ENCODE measurements around the gene ZDHHC4. TPM values are rescaled to one million over a fixed set of nuclear protein-coding genes. Genes with fewer than 3 reads are reported as not detected.

The ZDHHC4 gene
- total and polyA plus RNA-seq, 10 of the 15 experiments (the other 5 are each of a cell fraction or from before 2014, with no cell fraction given), result 30.6 to 74.3 (median 35.8) TPM

DNA sequence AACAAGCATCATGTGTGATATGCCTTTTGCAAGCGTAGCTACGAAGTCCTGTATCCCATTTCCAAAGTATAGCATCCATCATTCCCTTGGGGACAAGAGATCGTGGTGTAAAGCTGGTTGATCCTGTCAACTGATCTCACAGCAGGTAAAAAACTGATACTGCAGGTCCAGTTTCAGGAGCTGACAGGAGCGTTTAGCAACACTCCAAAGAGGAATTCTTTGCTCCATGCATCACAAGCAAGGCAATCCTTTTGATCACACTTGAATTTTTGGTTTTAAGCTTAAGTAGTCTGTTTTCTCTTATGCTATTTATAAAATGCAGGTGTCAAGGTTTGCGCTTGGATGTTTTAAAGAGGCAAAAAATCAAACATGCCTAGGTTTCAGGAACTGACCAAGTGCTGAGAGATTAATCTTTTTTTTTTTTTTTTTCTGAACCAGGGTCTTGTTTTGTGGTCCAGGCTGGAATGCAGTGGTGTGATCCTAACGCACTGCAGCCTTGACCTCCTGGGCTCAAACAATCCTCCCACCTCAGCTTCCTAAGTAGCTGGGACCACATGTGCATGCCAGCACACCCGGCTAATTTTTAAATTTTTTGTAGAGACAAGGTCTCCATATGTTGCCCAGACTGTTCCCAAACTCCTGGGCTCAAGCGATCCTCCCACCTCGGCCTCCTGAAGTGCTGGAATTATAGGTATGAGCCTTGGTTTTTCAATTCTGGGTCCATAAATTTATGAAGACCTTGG lies 1.8 kb upstream of the ZDHHC4 start:
- ChIA-PET SMC1A (ENCODE audit: uncharacterized antibody, unreplicated experiment) (interaction anchor here (0.6 to 4.5 kb wide), 6 partner anchors 16 to 66 kb away, joined by 3 to 15 read pairs (median 4); no protein-coding TSS in a partner anchor), POLR2A (interaction anchor here (1.2 kb wide), 2 partner anchors 150 to 676 kb away, joined by 3 to 4 read pairs; no protein-coding TSS in a partner anchor), RAD21 (ENCODE audit: unreplicated experiment) (interaction anchor here (3.6 kb wide), 1 partner anchor 60 kb away, joined by 16 read pairs; no protein-coding TSS in a partner anchor), CTCF (interaction anchor here (0.7 to 5.1 kb wide), 10 partner anchors 16 to 746 kb away, joined by 3 to 38 read pairs (median 4); partner anchors contain the start of gene INTS15)
- FAIRE-seq (no peak), DNase-seq (ENCODE audit: low read depth, low spot score) (no peak), ATAC-seq (no peak)
- Histone ChIP-seq H3K79me2 (ENCODE audit: control insufficient read depth, insufficient read depth, low read length) (peaks cover 7% of the 10 kb centered on the region), H3K4me3 (no peak overlapping the region), H3K4me1 (ENCODE audit: control insufficient read depth, insufficient read depth, low read length) (peaks cover 15% of the 10 kb centered on the region), H4K20me1 (ENCODE audit: control insufficient read depth, insufficient read depth) (no peaks in the 10 kb centered on the region), H3K27ac (ENCODE audit: control insufficient read depth, insufficient read depth) (no peak overlapping the region), H3K9me3 (replicated peaks; ENCODE audit: control insufficient read depth, insufficient read depth, low read length) (no peaks in the 10 kb centered on the region), H2AFZ (ENCODE audit: control insufficient read depth, low read depth, low read length) (no peak overlapping the region), H3K9ac (ENCODE audit: control insufficient read depth, insufficient read depth, low read length) (no peak overlapping the region), H3K36me3 (ENCODE audit: control insufficient read depth in 2 of 2, insufficient read depth in 2 of 2, low read length in 1 of 2) (0 out of 4 replicates have a peak, but pooled peaks cover 0 to 2% of the 10 kb centered on the region in 2 experiments), H3K4me2 (ENCODE audit: control insufficient read depth, insufficient read depth) (no peak overlapping the region), H3K27me3 (replicated peaks in 1 of 2; ENCODE audit: control insufficient read depth in 2 of 2, insufficient read depth in 2 of 2, low read length in 1 of 2) (no peaks in the 10 kb centered on the region)
- TF ChIP-seq ZNF217 (IDR thresholded peaks at IDR 0.05) (no peak), ZNF384 (IDR thresholded peaks at IDR 0.05; ENCODE audit: borderline replicate concordance, low read depth, low read length) (no peak), RFX5 (IDR thresholded peaks at IDR 0.05; ENCODE audit: low read depth, low read length) (no peak), TCF12 (IDR thresholded peaks at IDR 0.05; ENCODE audit: low read depth, low read length) (no peak), JUNB (IDR thresholded peaks at IDR 0.05) (no peak), CHD2 (IDR thresholded peaks at IDR 0.05; ENCODE audit: borderline replicate concordance, low read depth, low read length) (no peak), MYB (IDR thresholded peaks at IDR 0.05; ENCODE audit: borderline replicate concordance, low read depth, low read length) (no peak), ATF7 (IDR thresholded peaks at IDR 0.05; ENCODE audit: low read depth) (no peak), ETV6 (conservative IDR thresholded peaks at IDR 0.05 in 1 of 2, IDR thresholded peaks at IDR 0.05 in 1 of 2; ENCODE audit: borderline replicate concordance in 1 of 2, low read depth in 1 of 2) (no peak), POLR2AphosphoS2 (IDR thresholded peaks at IDR 0.05; ENCODE audit: low read depth, low read length) (no peak)
- TF ChIP-seq, protein P1, sequence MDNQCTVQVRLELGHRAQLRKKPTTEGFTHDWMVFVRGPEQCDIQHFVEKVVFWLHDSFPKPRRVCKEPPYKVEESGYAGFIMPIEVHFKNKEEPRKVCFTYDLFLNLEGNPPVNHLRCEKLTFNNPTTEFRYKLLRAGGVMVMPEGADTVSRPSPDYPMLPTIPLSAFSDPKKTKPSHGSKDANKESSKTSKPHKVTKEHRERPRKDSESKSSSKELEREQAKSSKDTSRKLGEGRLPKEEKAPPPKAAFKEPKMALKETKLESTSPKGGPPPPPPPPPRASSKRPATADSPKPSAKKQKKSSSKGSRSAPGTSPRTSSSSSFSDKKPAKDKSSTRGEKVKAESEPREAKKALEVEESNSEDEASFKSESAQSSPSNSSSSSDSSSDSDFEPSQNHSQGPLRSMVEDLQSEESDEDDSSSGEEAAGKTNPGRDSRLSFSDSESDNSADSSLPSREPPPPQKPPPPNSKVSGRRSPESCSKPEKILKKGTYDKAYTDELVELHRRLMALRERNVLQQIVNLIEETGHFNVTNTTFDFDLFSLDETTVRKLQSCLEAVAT (IDR thresholded peaks at IDR 0.05), result no peak
- TF ChIP-seq, protein P2, sequence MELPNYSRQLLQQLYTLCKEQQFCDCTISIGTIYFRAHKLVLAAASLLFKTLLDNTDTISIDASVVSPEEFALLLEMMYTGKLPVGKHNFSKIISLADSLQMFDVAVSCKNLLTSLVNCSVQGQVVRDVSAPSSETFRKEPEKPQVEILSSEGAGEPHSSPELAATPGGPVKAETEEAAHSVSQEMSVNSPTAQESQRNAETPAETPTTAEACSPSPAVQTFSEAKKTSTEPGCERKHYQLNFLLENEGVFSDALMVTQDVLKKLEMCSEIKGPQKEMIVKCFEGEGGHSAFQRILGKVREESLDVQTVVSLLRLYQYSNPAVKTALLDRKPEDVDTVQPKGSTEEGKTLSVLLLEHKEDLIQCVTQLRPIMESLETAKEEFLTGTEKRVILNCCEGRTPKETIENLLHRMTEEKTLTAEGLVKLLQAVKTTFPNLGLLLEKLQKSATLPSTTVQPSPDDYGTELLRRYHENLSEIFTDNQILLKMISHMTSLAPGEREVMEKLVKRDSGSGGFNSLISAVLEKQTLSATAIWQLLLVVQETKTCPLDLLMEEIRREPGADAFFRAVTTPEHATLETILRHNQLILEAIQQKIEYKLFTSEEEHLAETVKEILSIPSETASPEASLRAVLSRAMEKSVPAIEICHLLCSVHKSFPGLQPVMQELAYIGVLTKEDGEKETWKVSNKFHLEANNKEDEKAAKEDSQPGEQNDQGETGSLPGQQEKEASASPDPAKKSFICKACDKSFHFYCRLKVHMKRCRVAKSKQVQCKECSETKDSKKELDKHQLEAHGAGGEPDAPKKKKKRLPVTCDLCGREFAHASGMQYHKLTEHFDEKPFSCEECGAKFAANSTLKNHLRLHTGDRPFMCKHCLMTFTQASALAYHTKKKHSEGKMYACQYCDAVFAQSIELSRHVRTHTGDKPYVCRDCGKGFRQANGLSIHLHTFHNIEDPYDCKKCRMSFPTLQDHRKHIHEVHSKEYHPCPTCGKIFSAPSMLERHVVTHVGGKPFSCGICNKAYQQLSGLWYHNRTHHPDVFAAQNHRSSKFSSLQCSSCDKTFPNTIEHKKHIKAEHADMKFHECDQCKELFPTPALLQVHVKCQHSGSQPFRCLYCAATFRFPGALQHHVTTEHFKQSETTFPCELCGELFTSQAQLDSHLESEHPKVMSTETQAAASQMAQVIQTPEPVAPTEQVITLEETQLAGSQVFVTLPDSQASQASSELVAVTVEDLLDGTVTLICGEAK (IDR thresholded peaks at IDR 0.05; ENCODE audit: borderline replicate concordance), result no peak
- TF ChIP-seq, protein P3, sequence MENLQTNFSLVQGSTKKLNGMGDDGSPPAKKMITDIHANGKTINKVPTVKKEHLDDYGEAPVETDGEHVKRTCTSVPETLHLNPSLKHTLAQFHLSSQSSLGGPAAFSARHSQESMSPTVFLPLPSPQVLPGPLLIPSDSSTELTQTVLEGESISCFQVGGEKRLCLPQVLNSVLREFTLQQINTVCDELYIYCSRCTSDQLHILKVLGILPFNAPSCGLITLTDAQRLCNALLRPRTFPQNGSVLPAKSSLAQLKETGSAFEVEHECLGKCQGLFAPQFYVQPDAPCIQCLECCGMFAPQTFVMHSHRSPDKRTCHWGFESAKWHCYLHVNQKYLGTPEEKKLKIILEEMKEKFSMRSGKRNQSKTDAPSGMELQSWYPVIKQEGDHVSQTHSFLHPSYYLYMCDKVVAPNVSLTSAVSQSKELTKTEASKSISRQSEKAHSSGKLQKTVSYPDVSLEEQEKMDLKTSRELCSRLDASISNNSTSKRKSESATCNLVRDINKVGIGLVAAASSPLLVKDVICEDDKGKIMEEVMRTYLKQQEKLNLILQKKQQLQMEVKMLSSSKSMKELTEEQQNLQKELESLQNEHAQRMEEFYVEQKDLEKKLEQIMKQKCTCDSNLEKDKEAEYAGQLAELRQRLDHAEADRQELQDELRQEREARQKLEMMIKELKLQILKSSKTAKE (IDR thresholded peaks at IDR 0.05; ENCODE audit: low read depth, poor library complexity, severe bottlenecking), result no peak
- WGBS (ENCODE audit: insufficient coverage, insufficient replicate concordance, low lambda C conversion rate, missing lambda C conversion rate), result 78% methylated on average over 9 of the region's 9 CpGs
- in situ Hi-C loops (cut with MboI) (no loop called here), intact Hi-C loops (cut with micrococcal nuclease; ENCODE audit: unreplicated experiment) (loop anchor here (5.0 kb wide), 1 partner anchor 62 kb away; the partner anchor contains the start of gene ZNF316)
- no TSS peak for BruUV-seq (replicated peaks)
